ENCODE measurements around the gene MGAT5. TPM values are rescaled to one million over a fixed set of nuclear protein-coding genes. Genes with fewer than 3 reads are reported as not detected.
A peak's percentile ranks its signal among the peaks of the same experiment; 100 is the strongest.

The MGAT5 gene
- total RNA-seq, 1 experiment from 2014 or later: 52.4 TPM

- ATAC-seq: peak; percentile 71
- H3K9me3 Mint-ChIP-seq: no peaks in the 10 kb centered on the region
- TF ChIP-seq ZNF263 (CRISPR knock-in tag; IDR thresholded peaks at IDR 0.05; ENCODE audit: low read depth): no peak
- TF ChIP-seq ZNF317 (CRISPR knock-in tag; IDR thresholded peaks at IDR 0.05; ENCODE audit: borderline replicate concordance, low read depth): no peak
- no peak for TF ChIP-seq CTCF (IDR thresholded peaks at IDR 0.05)
- no peak for TF ChIP-seq NFE2L1 (CRISPR knock-in tag; IDR thresholded peaks at IDR 0.05)
- no peak for TF ChIP-seq CREM (CRISPR knock-in tag; IDR thresholded peaks at IDR 0.05)
- no peak for TF ChIP-seq USF1 (CRISPR knock-in tag; IDR thresholded peaks at IDR 0.05)
- TF ChIP-seq, protein P1, sequence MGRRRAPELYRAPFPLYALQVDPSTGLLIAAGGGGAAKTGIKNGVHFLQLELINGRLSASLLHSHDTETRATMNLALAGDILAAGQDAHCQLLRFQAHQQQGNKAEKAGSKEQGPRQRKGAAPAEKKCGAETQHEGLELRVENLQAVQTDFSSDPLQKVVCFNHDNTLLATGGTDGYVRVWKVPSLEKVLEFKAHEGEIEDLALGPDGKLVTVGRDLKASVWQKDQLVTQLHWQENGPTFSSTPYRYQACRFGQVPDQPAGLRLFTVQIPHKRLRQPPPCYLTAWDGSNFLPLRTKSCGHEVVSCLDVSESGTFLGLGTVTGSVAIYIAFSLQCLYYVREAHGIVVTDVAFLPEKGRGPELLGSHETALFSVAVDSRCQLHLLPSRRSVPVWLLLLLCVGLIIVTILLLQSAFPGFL (CRISPR knock-in tag; IDR thresholded peaks at IDR 0.05; ENCODE audit: borderline replicate concordance): no peak
- TF ChIP-seq SP1 (CRISPR knock-in tag; conservative IDR thresholded peaks at IDR 0.05): no peak
- no peak for TF ChIP-seq SOX15 (CRISPR knock-in tag; IDR thresholded peaks at IDR 0.05)
- no peak for TF ChIP-seq E2F4 (CRISPR knock-in tag; IDR thresholded peaks at IDR 0.05; ENCODE audit: borderline replicate concordance, low read depth)
- TF ChIP-seq TEAD4 (CRISPR knock-in tag; IDR thresholded peaks at IDR 0.05): no peak
- TF ChIP-seq ATF1 (CRISPR knock-in tag; IDR thresholded peaks at IDR 0.05): no peak
- TF ChIP-seq ETV6 (CRISPR knock-in tag; IDR thresholded peaks at IDR 0.05): no peak
- no peaks in the 10 kb centered on the region for H3K36me3 Mint-ChIP-seq
- no peak for DNase-seq (ENCODE audit: low spot score)
- H3K27ac Mint-ChIP-seq: no peak overlapping the region
- CTCF ChIA-PET: interaction anchor here (0.6 to 2.3 kb wide), 6 partner anchors 15 to 151 kb away, joined by 3 to 15 read pairs (median 4); no protein-coding TSS in a partner anchor
- POLR2A ChIA-PET: no interaction called here
- no peak overlapping the region for H3K4me3 Mint-ChIP-seq
- H3K27me3 Mint-ChIP-seq (ENCODE audit: low read depth): no peaks in the 10 kb centered on the region
- H3K4me1 Mint-ChIP-seq: peaks cover 15% of the 10 kb centered on the region
Observed at GRCh38 chr2:134397146-134397896, 143.4 kb downstream of the MGAT5 start.

DNA sequence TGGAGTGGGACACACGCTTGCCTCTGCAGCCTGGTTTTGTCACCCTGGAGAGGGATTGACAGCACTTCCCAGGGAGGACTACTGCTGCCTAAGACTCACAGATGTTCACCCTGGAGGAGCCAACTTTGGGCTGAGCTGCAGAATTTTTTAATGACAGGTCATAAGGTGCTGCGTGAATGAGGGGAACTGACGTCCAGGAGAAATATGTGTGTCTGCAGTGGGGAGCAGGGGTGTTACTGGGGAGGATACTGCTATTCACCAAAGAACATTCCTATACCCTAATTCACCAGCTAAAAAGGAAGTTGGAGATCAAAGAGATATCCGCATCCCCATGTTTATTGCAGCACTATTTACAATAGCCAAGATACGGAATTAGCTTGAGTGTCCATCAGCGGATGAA is 144.4 kb downstream of the MGAT5 start:
- Mint-ChIP-seq H3K36me3 (peaks cover 5% of the 10 kb centered on the region; the same call in 1 of the 2 replicates), H3K4me1 (peaks cover 15% of the 10 kb centered on the region), H3K27ac (no peak overlapping the region), H3K27me3 (ENCODE audit: low read depth) (no peaks in the 10 kb centered on the region), H3K4me3 (no peak overlapping the region), H3K9me3 (no peaks in the 10 kb centered on the region)
- DNase-seq (ENCODE audit: low spot score): no peak
- no peak for ATAC-seq
- ChIA-PET POLR2A (no interaction called here), CTCF (interaction anchor here (1.4 to 2.3 kb wide), 6 partner anchors 14 to 152 kb away, joined by 3 to 15 read pairs (median 6); no protein-coding TSS in a partner anchor)
- TF ChIP-seq, protein P2, sequence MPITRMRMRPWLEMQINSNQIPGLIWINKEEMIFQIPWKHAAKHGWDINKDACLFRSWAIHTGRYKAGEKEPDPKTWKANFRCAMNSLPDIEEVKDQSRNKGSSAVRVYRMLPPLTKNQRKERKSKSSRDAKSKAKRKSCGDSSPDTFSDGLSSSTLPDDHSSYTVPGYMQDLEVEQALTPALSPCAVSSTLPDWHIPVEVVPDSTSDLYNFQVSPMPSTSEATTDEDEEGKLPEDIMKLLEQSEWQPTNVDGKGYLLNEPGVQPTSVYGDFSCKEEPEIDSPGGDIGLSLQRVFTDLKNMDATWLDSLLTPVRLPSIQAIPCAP (CRISPR knock-in tag; IDR thresholded peaks at IDR 0.05): no peak

DNA sequence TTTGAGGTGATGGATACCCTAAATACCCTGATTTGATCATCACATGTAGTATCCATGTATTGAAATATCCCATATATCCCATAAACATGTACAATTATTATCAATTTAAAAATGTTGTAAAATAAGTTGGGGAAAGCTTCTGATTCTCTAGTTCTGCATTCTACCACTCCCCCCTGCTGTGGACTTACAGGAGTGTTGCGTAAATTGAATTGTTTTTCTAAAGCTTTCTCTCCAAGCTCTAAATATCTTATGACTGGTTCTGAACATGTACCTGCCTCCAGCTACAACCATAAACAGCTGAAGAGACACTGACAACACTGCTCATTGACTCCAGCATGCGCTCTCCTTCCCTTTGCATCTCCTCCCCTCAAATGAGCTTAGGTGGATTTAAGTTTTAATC is 145.2 kb downstream of the MGAT5 start:
- H3K36me3 Mint-ChIP-seq: peaks cover 9% of the 10 kb centered on the region
- H3K27ac Mint-ChIP-seq: no peak overlapping the region

More for the DNA sequence above, 145.2 kb downstream of the MGAT5 start:
- POLR2A ChIA-PET: interaction anchor here (1.1 kb wide), 1 partner anchor 13 kb away, joined by 3 read pairs; no protein-coding TSS in a partner anchor
- no peaks in the 10 kb centered on the region for H3K9me3 Mint-ChIP-seq
- no peak for ATAC-seq
- TF ChIP-seq HMGXB4 (CRISPR knock-in tag; IDR thresholded peaks at IDR 0.05) (no peak), FOXK1 (CRISPR knock-in tag; IDR thresholded peaks at IDR 0.05) (no peak), ZNF263 (CRISPR knock-in tag; IDR thresholded peaks at IDR 0.05; ENCODE audit: low read depth) (no peak), FOXJ3 (CRISPR knock-in tag; IDR thresholded peaks at IDR 0.05; ENCODE audit: borderline replicate concordance) (no peak)
- CTCF ChIA-PET: interaction anchor here (0.8 to 2.2 kb wide), 5 partner anchors 13 to 153 kb away, joined by 3 to 13 read pairs (median 4); no protein-coding TSS in a partner anchor
- H3K27me3 Mint-ChIP-seq (ENCODE audit: low read depth): no peaks in the 10 kb centered on the region
- peaks cover 15% of the 10 kb centered on the region for H3K4me1 Mint-ChIP-seq
- H3K4me3 Mint-ChIP-seq: no peak overlapping the region
- no peak for DNase-seq (ENCODE audit: low spot score)
